ENCODE measurements around the gene ZNRF1. TPM values are rescaled to one million over a fixed set of nuclear protein-coding genes. Genes with fewer than 3 reads are reported as not detected.
"Not testable (repeated sequence)": the region's sequence is repeated elsewhere in the genome, so short reads cannot be mapped to it uniquely, and the experiment has no call there.

ZNRF1 gene
- total and polyA plus RNA-seq, 8 donors, result 5.3 to 11.4 (median 7.9) TPM

DNA sequence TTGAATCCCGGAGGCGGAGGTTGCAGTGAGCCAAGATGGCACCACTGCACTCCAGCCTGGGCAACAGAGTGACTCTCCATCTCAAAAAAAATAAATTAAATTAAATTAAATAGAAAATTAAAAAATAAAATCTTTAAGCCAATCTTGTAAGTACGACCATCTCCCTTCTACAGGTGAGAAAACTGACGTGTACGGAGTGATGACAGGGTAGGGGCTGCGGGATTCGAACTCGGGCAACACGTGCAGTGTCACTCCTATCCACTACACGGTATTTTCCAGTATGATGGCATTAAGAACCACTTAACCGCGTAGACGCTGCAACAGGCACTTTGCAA is 14.7 kb upstream of the ZNRF1 start:
- FAIRE-seq, result no peak
- TF ChIP-seq, protein P1, sequence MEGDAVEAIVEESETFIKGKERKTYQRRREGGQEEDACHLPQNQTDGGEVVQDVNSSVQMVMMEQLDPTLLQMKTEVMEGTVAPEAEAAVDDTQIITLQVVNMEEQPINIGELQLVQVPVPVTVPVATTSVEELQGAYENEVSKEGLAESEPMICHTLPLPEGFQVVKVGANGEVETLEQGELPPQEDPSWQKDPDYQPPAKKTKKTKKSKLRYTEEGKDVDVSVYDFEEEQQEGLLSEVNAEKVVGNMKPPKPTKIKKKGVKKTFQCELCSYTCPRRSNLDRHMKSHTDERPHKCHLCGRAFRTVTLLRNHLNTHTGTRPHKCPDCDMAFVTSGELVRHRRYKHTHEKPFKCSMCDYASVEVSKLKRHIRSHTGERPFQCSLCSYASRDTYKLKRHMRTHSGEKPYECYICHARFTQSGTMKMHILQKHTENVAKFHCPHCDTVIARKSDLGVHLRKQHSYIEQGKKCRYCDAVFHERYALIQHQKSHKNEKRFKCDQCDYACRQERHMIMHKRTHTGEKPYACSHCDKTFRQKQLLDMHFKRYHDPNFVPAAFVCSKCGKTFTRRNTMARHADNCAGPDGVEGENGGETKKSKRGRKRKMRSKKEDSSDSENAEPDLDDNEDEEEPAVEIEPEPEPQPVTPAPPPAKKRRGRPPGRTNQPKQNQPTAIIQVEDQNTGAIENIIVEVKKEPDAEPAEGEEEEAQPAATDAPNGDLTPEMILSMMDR (IDR thresholded peaks at IDR 0.05), result no peak
- H3K4me1 ChIP-seq, result peaks cover 0 to 3% (median 0%) of the 10 kb centered on the region in 3 donors
- 17 to 18% methylated on average over 13 of the region's 13 CpGs for WGBS, 2 donors
- H3K9me3 ChIP-seq, result no peaks in the 10 kb centered on the region
- H3K36me3 ChIP-seq, result no peaks in the 10 kb centered on the region
- no peak for DNase-seq
- H3K27me3 ChIP-seq, result no peaks in the 10 kb centered on the region
- H3K27ac ChIP-seq, result no peak overlapping the region
- ATAC-seq, result no peak
- intact Hi-C loops (cut with DNase I), result no loop called here
- peak overlapping the region; percentile 82 to 99 (median 88) for H3K4me3 ChIP-seq

DNA sequence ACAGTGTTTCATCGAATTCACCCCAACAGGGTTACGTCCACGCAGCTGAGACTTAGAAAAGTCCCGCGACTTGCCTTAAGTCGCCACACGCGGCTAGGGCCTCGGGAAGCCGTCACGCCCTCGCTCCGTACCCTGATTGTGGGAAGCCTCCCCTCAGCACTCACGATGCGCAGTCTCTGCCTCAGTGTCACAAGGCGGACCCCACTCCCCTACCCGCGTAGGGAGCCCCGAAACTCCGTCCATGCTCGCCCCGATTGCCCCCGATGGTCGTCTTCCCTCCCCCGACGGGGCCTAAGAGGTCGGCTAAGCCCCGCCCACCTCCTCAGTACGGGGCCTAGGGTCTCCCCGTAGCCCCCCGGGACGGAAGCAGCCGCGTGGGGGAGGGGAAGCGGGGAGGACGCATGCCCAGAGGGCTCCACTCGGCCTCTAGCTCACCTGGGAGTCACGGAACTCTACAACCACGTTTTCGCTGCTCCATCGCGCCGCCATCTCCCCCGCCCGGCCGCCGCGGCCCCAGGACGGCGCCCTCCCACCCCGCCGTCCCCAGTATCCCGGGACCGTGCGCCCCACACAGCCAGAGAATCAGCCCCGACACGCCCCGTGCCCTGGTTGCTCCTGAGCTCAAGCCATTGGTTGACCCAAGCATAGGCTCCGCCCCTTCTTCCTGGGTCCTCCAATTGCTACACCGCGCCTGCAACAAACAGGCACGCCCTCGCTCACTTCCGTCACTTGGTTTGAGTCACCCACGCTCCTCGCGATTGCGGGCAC is 14.1 kb upstream of the ZNRF1 start, which contains the start of gene WDR59:
Gene WDR59 (minus strand): TSS at position 595 of the 768 bp plus-strand sequence. CDS start 106 bp downstream, at position 489.
- peak within 1 kb of the TSS; percentile 82 to 99 (median 88) for H3K4me3 ChIP-seq
- H3K4me1 ChIP-seq, result peaks cover 0 to 3% (median 0%) of the 10 kb centered on the region in 3 donors
- FAIRE-seq (peak; percentile 43), DNase-seq (peak; percentile 91 to 100 (median 99)), ATAC-seq (peak; percentile 99 to 100 (median 100))
- intact Hi-C loops (cut with DNase I), result no loop called here
- H3K9me3 ChIP-seq, result no peaks in the 10 kb centered on the region
- no peaks in the 10 kb centered on the region for H3K27me3 ChIP-seq
- 0 to 1% methylated on average over 50 to 68 of the region's 68 CpGs for WGBS, 2 donors
- no peaks in the 10 kb centered on the region for H3K36me3 ChIP-seq
- TF ChIP-seq, protein P1 (IDR thresholded peaks at IDR 0.05), result no peak
- peak within 1 kb of the TSS; percentile 29 to 71 (median 44) for H3K27ac ChIP-seq

DNA sequence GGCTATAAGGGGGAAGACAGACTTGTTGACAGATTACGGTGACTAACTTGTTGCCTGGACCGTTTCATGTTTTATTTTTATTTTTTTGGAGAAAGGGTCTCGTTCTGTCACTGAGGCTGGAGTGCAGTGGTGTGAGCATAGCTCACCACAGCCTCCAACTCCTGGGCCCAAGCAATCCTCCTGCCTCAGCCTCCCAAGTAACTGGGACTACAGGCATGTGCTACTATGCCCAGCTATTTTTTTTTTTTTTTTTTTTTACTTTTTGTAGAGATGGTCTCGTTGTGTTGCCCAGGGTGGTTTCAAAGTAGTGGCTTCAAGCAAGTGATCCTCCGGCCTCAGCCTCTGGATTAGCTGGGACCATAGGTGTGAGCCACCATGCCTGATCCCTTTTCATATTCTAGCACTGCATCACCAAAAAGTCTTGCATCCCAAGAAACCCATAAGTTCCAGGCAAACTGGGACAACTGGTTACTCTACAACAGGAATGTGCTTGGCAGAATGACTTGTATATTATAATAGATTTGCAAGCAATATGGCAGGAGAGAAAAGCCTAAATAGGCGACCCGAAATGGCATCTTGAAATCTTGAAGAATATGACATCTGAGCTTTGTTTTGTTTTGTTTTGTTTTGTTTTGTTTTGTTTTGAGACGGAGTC is 11.7 kb upstream of the ZNRF1 start:
- TF ChIP-seq, protein P1 (IDR thresholded peaks at IDR 0.05), result no peak
- intact Hi-C loops (cut with DNase I), result no loop called here
- FAIRE-seq (no peak), DNase-seq (no peak), ATAC-seq (no peak)
- WGBS, 2 donors, result 71 to 75% methylated on average over 8 of the region's 8 CpGs
- H3K4me3 ChIP-seq, result no peak overlapping the region
- H3K36me3 ChIP-seq, result no peaks in the 10 kb centered on the region
- no peaks in the 10 kb centered on the region for H3K27me3 ChIP-seq
- H3K9me3 ChIP-seq, result no peaks in the 10 kb centered on the region
- peaks cover 7 to 12% (median 9%) of the 10 kb centered on the region in 3 donors for H3K4me1 ChIP-seq
- no peak overlapping the region for H3K27ac ChIP-seq

- WGBS, 2 donors, result 88 to 95% methylated on average over 3 of the region's 3 CpGs
- H3K9me3 ChIP-seq; H3K36me3 ChIP-seq; H3K27ac ChIP-seq; DNase-seq; intact Hi-C loops (cut with DNase I); FAIRE-seq; H3K4me3 ChIP-seq; ATAC-seq; H3K27me3 ChIP-seq: not testable (repeated sequence)
- peaks cover 12 to 15% (median 13%) of the 10 kb centered on the region in 3 donors for H3K4me1 ChIP-seq
Observed at GRCh38 chr16:74989864-74990263, 9.0 kb upstream of the ZNRF1 start.

DNA sequence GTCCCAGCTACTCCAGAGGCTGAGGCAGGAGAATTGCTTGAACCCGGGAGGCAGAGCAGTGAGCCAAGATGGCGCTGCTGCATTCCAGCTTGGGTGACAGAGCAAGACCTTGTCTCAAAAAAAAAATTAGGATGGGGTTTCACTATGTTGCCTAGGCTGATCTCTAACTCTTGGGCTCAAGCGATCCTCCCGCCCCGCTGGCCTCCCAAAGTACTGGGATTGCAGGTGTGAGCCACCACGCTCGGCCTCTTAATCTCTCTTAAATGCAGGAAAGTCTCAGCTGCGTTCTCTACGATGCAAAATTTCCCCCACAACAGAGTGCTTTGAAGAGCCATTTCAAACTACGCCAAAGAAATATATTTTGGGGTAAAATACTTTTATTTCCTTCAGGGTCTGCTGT is 8.0 kb upstream of the ZNRF1 start:
- no peaks in the 10 kb centered on the region for H3K27me3 ChIP-seq
- no peaks in the 10 kb centered on the region for H3K9me3 ChIP-seq
- intact Hi-C loops (cut with DNase I), result no loop called here
- WGBS, 2 donors, result 96 to 97% methylated on average over 10 of the region's 10 CpGs
- FAIRE-seq (no peak), ATAC-seq (no peak), DNase-seq (no peak)
- H3K27ac ChIP-seq, result peak overlapping the region; percentile 48 to 82 (median 63)
- H3K4me3 ChIP-seq, result no peak overlapping the region
- H3K36me3 ChIP-seq, result no peaks in the 10 kb centered on the region
- H3K4me1 ChIP-seq, result peaks cover 12 to 15% (median 13%) of the 10 kb centered on the region in 3 donors
- TF ChIP-seq, protein P1 (IDR thresholded peaks at IDR 0.05), result no peak
